ENCODE results near the gene LGR4.

Gene LGR4

GRCh38 chr11:27396259-27396839 lies 76.2 kb downstream of the LGR4 start:
- DNase-seq = no peak

- no peak for DNase-seq
These were observed 76.9 kb downstream of the LGR4 start for GRCh38 chr11:27395556-27396258.

GRCh38 chr11:27394781-27395228 lies 77.8 kb downstream of the LGR4 start:
- no peak for DNase-seq

- DNase-seq = no peak
These were observed 80.1 kb downstream of the LGR4 start for GRCh38 chr11:27392278-27393114.

GRCh38 chr11:27391331-27392015 lies 81.1 kb downstream of the LGR4 start:
- DNase-seq = no peak

GRCh38 chr11:27390318-27391295 lies 82.0 kb downstream of the LGR4 start:
- DNase-seq = no peak

GRCh38 chr11:27388869-27389268 lies 83.7 kb downstream of the LGR4 start:
- no peak for DNase-seq

- no peak for DNase-seq
These were observed 84.6 kb downstream of the LGR4 start for GRCh38 chr11:27388001-27388400.

GRCh38 chr11:27387362-27387761 lies 85.2 kb downstream of the LGR4 start:
- DNase-seq = no peak

GRCh38 chr11:27386181-27386845 lies 86.3 kb downstream of the LGR4 start:
- DNase-seq = no peak

- DNase-seq = no peak
These were observed 87.3 kb downstream of the LGR4 start for GRCh38 chr11:27385245-27385644.

GRCh38 chr11:27384227-27384626 lies 88.4 kb downstream of the LGR4 start:
- DNase-seq = no peak

GRCh38 chr11:27383645-27384044 lies 88.9 kb downstream of the LGR4 start:
- no peak for DNase-seq

- no peak for DNase-seq
These were observed 91.3 kb downstream of the LGR4 start for GRCh38 chr11:27381238-27381666.

- no peak for DNase-seq
These were observed 91.8 kb downstream of the LGR4 start for GRCh38 chr11:27380771-27381170.

GRCh38 chr11:27379449-27379848 lies 93.1 kb downstream of the LGR4 start:
- DNase-seq = no peak

GRCh38 chr11:27375370-27375769 lies 97.2 kb downstream of the LGR4 start:
- DNase-seq = no peak

GRCh38 chr11:27373856-27374602 lies 98.6 kb downstream of the LGR4 start:
- no peak for DNase-seq

- no peak for DNase-seq
These were observed 99.2 kb downstream of the LGR4 start for GRCh38 chr11:27373392-27373791.

- no peak for DNase-seq
These were observed 100.4 kb downstream of the LGR4 start for GRCh38 chr11:27372164-27372563.

GRCh38 chr11:27371489-27371888 lies 101.1 kb downstream of the LGR4 start:
- no peak for DNase-seq

All from activated naive CD4-positive, alpha-beta T cell treated with anti-CD3 and anti-CD28 coated beads, Interleukin-2, amount 50 U/mL, for 16 hours (primary cell).